DOHH2 (cell line): Measurements from ENCODE around the gene KRT15.

Experiments used
- CTCF ChIP-seq: fragments of 200-600 bp; sonication (generic); IDR thresholded peaks from one replicate; pipeline ENCODE4 v1.5.1; 2014; ENCODE audit warnings: antibody characterized with exemption, mild to moderate bottlenecking, low read depth, low read length; ENCODE audit not compliant: poor library complexity, severe bottlenecking
- EZH2phosphoT487 ChIP-seq: fragments of 200-600 bp; sonication (generic); IDR thresholded peaks from 2 replicates; pipeline ENCODE4 v1.6.1; 2017; ENCODE audit warnings: borderline replicate concordance, mild to moderate bottlenecking, antibody characterized with exemption, low read length, moderate library complexity, mixed read lengths

GRCh38 chr17:41492351-41492750 is 26.3 kb downstream of the KRT15 start:
- TF ChIP-seq CTCF (no peak), EZH2phosphoT487 (no peak)
